Measurements from ENCODE around the gene FN3K.
"Not testable (repeated sequence)": the region's sequence is repeated elsewhere in the genome, so short reads cannot be mapped to it uniquely, and the experiment has no call there.

Gene FN3K

DNA sequence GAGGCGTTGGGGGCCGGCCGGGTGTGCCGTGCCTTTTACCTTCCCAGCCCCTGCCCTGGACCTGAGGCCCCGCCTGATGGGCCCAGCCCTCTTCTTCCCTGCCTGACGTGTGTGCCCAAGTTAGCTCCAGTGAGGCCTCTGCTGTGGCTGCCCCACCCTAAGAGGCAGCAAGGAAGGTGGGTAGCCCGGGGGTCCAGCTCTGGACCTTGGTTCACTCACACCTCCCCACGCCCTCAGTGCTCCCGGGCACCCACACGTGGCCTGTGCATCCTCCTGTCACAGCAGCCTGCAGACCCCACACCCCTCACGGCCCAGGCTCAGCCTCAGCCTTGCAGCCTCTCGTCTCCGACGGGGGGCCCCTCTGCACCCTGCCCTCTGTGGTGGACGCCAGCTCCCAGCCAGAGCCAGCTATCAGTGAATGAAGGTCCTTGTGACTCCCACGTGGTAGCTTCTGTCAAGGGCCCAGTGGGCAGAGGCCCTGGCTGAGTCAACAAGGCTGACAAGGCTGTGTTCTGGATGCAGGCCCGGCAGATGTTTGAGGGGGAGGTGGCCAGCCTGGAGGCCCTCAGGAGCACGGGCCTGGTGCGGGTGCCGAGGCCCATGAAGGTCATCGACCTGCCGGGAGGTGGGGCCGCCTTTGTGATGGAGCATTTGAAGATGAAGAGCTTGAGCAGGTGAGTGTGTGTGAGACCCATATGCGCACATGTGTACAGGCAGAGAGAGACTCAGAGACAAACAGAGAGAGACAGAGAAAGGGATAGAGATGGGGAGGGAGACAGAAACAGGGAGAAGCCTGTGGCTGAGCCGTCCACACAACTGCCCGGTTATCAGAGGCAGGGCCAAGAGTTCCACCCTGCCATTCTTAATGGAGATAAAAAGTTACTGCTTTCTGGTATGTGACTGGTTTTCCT, 2.8 kb downstream of the FN3K start:
- DNase-seq, result no peak

GRCh38 chr17:82740906-82741759, 5.7 kb downstream of the FN3K start:
- no peak for DNase-seq

GRCh38 chr17:82743344-82744219, 8.2 kb downstream of the FN3K start:
- DNase-seq, result no peak

GRCh38 chr17:82744736-82745135, 9.3 kb downstream of the FN3K start:
- DNase-seq, result not testable (repeated sequence)

DNA sequence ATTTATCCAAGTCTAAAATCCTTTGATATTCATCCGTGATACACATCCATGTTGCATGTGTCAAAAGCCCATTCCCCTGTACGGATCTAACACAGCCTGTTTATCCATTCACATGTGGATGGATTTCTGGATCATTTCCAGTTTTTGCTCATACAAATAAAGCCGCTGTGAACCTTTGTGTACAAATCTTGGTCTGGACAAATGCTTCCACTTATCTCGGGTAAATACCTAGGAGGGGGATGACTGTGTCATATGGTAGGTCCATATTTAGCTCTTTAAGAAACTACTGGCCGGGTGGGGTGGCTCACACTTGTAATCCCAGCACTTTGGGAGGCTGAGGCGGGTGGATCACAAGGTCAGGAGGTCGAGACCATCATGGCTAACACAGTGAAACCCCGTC, 10.1 kb downstream of the FN3K start:
- DNase-seq, result no peak

DNA sequence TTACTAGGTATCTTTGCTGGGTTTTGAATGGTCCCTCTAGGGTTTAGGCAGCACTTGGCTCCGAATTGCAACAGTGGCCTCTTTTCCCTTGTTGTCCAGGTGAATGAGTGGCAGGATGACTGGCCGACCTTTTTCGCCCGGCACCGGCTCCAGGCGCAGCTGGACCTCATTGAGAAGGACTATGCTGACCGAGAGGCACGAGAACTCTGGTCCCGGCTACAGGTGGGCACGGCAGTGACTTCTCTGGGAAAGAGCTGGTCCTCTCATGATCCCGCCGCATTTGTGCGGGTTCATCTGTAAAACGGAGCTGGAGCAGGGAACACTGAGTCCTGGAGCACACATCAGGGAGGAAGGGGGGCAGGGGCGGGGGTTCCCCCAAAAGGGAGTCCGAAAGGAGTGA, 13.3 kb downstream of the FN3K start:
- DNase-seq, result no peak

DNA sequence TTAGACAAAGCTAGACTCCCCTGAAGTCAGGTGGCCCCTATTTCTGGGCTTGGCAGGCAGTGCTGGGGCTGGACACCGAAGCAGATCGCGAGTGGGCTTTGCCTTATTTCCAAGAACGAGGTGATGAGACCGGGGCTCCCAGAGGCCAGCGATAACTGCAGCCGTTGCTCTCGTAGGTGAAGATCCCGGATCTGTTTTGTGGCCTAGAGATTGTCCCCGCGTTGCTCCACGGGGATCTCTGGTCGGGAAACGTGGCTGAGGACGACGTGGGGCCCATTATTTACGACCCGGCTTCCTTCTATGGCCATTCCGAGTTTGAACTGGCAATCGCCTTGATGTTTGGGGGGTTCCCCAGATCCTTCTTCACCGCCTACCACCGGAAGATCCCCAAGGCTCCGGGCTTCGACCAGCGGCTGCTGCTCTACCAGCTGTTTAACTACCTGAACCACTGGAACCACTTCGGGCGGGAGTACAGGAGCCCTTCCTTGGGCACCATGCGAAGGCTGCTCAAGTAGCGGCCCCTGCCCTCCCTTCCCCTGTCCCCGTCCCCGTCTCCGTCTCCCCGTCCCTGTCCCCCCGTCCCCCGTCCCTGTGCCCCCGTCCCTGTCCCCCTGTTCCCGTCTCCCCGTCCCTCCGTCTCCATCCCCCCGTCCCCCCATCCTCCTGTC, 15.0 kb downstream of the FN3K start:
- no peak for DNase-seq

DNA sequence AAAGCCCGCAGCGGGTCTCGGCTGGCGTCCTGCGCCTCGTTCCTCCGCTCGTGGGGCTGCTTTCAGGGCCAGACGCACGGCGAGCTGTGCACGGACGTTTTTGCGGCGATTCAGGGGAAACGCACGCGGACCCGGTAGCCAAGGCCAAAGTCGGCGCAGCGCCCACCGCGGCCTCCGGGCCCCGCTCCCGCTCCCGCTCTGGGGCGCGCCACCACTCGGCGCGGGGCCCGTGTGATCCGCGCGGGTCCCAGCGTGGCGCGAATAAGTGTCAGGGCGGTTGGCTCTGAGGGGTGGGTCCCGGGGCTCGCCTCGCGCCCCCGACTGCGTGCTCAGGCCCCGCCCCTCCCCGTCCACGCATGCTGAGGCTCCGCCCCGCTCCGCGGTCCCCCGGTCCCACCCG, 15.8 kb downstream of the FN3K start:
- DNase-seq, result no peak

- DNase-seq, result peak; percentile 88
Observed at GRCh38 chr17:82751571-82752370, 16.4 kb downstream of the FN3K start, which contains the start of gene TBCD. Gene TBCD, plus strand, starts transcription at chr17:82752065. Its CDS starts 129 bp downstream, at chr17:82752194.

GRCh38 chr17:82752371-82753200, 17.2 kb downstream of the FN3K start:
- DNase-seq, result no peak

DNA sequence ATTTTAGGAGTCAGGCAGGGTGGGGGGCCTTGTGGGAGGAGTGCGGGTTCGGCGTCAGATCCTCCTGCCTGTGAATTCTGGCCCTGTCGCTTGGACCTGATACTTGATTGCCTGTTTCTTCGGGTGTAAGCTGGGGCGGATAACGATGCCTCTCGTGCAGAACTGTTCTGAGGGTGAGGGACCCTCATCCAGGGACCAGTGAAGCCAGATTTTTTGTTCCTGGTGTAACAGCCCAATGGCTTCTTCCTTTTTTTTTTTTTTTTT, 17.7 kb downstream of the FN3K start:
- no peak for DNase-seq

- DNase-seq, result no peak
Observed at GRCh38 chr17:82754297-82755208, 19.1 kb downstream of the FN3K start.

DNA sequence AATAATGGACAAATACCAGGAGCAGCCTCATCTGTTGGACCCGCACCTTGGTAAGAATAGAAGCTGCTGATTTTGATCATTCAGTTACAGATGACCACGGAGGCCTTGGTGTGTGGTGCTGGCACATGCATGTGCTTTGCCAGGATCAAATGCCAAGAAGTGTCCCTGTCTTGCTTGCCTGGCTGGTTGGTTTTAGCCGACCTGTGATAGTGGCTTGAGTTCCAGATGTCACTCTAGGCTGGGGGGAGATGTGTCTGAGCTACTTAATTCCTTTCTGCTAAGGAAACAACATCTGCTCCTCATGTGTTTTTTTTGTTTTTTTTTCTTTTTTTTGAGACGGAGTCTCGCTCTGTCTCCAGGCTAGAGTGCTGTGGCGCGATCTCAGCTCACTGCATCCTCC, 20.8 kb downstream of the FN3K start:
- no peak for DNase-seq

GRCh38 chr17:82765371-82765770, 30.0 kb downstream of the FN3K start:
- DNase-seq, result no peak

DNA sequence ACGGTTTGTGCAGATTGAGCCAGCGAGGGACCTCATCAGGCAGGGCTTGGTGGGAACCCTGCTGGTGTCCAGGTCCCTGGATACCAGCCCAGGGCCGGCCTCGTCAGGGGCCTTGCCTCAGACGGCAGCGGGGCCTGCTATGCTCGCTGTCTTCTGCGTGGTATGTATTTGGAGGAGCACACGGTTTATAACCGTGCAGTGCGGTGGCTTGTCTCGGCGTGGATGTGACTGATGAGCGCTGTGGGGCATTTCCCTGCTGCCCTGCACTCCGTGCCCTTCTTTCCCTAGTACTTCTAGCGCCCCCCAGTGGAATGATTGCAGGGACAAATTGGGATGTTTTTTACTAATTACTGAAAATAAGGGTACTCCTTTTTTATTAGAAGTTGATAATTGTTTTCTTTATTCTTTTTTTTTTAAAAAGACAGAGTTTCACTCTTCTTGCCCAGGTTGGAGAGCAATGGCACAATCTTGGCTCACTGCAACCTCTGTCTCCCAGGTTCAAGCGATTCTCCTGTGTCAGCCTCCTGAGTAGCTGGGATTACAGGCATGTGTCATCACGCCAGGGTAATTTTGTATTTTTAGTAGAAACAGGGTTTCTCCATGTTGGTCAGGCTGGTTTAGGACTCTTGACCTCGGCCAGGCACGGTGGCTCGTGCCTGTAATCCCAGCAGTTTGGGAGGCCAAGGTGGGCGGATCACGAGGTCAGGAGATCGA, 31.8 kb downstream of the FN3K start:
- DNase-seq, result peak; percentile 35

DNA sequence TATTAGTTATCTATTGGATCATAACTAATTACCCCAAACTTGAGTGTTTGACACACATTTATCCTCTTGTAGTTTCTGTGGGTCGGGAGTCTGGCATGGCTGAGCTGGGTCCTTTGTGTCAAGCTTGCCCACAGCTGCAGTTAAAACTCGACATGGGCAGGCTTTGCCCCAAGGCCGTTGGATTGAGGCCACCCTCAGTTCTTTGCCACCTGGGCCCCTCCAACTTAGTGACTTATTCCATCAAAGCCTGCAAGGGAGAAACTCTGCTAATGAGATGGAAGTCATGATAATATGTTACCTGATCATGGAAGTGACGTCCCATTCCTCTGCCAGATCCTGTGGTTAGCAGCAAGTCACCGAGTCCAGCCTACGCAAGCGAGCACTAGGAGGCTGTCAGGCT, 33.6 kb downstream of the FN3K start:
- DNase-seq, result no peak

- no peak for DNase-seq
Observed at GRCh38 chr17:82772026-82772425, 36.6 kb downstream of the FN3K start.

GRCh38 chr17:82774456-82774855, 39.0 kb downstream of the FN3K start:
- not testable (repeated sequence) for DNase-seq
